Right lobe of liver (tissue), 4 donors: ENCODE results near the gene PAK4.

Experiments
- CTCF ChIP-seq, 4 donors: fragments of 200-600 bp in 3 of 4; fragments of 450-650 bp in 1 of 4; IDR thresholded peaks; one replicate each; pipeline versions ENCODE4 v1.5.1 to v1.8.0; 2016 to 2022; ENCODE audit warnings: antibody characterized with exemption in 4 of 4, mild to moderate bottlenecking in 2 of 4
- POLR2A ChIP-seq: fragments of 450-650 bp; IDR thresholded peaks from one replicate; pipeline ENCODE4 v1.6.1; 2017; ENCODE audit warnings: antibody characterized with exemption, mild to moderate bottlenecking
- donor health status: DM: no; HTN: no; CAD: no.
- donor health status: DM: no; HTN: no; CAD: no.
- donor health status: DM: no; HTN: yes; CAD: no.

- TF ChIP-seq CTCF (IDR thresholded peaks at IDR 0.05), result no peak
- no peak for TF ChIP-seq POLR2A
Measured at GRCh38 chr19:39177110-39177699, 51.6 kb downstream of the PAK4 start.
